Heart left ventricle (tissue), 13 donors: ENCODE measurements around the gene ZFPM1.

ENCODE experiments used
- POLR2A ChIP-seq, 2 donors: fragments of 450-650 bp; IDR thresholded peaks; one replicate each; pipeline ENCODE4 v1.6.1; 2017; ENCODE audit warnings: antibody characterized with exemption in 2 of 2, mild to moderate bottlenecking in 2 of 2, moderate library complexity in 2 of 2
- TF ChIP-seq, protein P1 (sequence below), 12 donors: fragments of 200-600 bp; sonication (generic) in 4 of 12; IDR thresholded peaks; one replicate each; pipeline versions ENCODE4 v1.5.0 to v1.8.0; 2018 to 2022; ENCODE audit warnings: antibody characterized with exemption in 12 of 12, mild to moderate bottlenecking in 5 of 12
- donor health status: ischemic (EF 13 %, LVEDD 7.1; RV severe dilation, severe dysfunction).
- donor health status: DM: no; HTN: yes; CAD: no.
- donor health status: DM: no; HTN: no; CAD: no.
- donor health status: ischemic (EF 25% LVEDD 6.9; RV normal size, moderate dysfunction).
- donor health status: ischemic (EF 25% LVEDD 5.7; RV mildly dilated, moderate dysfunction).
- donor health status: ischemic (EF 35%, LVEDD 5.7; RV mildly dilated, moderate dysfunction).
- donor health status: nonischemic (EF 11% LVEDD 7.7; RV severe dilation, severe dysfunction).
- donor health status: DM: yes; HTN: yes; CAD: no.
- donor health status: PGD.
- donor health status: ischemic (EF 29% LVEDD 5.4; RV normal size, mild dysfunction).
- donor health status: nonischemic (EF 23%, LVEDD 6.1; RV moderate dilation, normal function).

DNA sequence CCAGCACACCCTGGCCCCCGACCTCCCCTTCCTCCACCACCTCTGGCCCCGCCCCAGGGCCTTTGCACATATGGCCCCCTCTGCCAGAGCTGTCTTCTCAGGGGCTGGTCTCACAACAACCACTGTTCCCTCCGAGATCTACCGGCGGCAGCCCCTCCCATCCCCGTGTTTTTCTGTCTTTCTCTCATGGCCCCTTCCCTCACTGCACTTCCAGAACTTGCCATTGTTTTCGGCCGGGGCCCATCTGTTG, 30.2 kb downstream of the ZFPM1 start:
- TF ChIP-seq, protein P1, sequence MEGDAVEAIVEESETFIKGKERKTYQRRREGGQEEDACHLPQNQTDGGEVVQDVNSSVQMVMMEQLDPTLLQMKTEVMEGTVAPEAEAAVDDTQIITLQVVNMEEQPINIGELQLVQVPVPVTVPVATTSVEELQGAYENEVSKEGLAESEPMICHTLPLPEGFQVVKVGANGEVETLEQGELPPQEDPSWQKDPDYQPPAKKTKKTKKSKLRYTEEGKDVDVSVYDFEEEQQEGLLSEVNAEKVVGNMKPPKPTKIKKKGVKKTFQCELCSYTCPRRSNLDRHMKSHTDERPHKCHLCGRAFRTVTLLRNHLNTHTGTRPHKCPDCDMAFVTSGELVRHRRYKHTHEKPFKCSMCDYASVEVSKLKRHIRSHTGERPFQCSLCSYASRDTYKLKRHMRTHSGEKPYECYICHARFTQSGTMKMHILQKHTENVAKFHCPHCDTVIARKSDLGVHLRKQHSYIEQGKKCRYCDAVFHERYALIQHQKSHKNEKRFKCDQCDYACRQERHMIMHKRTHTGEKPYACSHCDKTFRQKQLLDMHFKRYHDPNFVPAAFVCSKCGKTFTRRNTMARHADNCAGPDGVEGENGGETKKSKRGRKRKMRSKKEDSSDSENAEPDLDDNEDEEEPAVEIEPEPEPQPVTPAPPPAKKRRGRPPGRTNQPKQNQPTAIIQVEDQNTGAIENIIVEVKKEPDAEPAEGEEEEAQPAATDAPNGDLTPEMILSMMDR (IDR thresholded peaks at IDR 0.05): no peak
- TF ChIP-seq POLR2A (IDR thresholded peaks at IDR 0.05): no peak
